Measurements from ENCODE around the gene CAV3. TPM values are rescaled to one million over a fixed set of nuclear protein-coding genes. Genes with fewer than 3 reads are reported as not detected.

Gene CAV3
- total RNA-seq, 1 donor from 2014 or later = not detected

DNA sequence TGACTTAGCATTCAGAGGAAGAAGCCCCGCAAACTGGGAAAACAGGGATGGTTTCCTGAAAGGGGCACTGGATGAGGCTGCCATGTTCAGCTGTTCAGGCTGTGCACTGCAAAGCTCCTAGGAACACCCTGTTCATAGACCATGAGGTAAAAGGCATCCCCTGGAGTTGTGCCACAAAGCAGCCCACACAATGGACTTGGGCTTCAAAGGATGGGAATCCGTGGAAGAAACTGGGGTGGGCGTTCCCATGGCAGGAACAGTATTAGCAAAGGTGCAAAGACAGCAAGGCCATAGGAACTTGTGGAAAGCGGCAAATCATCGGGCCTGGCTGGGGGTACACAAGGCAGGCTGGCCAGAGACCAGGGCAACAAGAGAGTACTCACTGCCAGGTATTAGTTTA is 26.9 kb downstream of the CAV3 start:
- TF ChIP-seq, protein P1, sequence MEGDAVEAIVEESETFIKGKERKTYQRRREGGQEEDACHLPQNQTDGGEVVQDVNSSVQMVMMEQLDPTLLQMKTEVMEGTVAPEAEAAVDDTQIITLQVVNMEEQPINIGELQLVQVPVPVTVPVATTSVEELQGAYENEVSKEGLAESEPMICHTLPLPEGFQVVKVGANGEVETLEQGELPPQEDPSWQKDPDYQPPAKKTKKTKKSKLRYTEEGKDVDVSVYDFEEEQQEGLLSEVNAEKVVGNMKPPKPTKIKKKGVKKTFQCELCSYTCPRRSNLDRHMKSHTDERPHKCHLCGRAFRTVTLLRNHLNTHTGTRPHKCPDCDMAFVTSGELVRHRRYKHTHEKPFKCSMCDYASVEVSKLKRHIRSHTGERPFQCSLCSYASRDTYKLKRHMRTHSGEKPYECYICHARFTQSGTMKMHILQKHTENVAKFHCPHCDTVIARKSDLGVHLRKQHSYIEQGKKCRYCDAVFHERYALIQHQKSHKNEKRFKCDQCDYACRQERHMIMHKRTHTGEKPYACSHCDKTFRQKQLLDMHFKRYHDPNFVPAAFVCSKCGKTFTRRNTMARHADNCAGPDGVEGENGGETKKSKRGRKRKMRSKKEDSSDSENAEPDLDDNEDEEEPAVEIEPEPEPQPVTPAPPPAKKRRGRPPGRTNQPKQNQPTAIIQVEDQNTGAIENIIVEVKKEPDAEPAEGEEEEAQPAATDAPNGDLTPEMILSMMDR (conservative IDR thresholded peaks at IDR 0.05; ENCODE audit: low read depth, low read length) = no peak
- no peak overlapping the region for H3K4me3 ChIP-seq (ENCODE audit: low read depth, low read length)
- DNase-seq (ENCODE audit: low read depth) = no peak

DNA sequence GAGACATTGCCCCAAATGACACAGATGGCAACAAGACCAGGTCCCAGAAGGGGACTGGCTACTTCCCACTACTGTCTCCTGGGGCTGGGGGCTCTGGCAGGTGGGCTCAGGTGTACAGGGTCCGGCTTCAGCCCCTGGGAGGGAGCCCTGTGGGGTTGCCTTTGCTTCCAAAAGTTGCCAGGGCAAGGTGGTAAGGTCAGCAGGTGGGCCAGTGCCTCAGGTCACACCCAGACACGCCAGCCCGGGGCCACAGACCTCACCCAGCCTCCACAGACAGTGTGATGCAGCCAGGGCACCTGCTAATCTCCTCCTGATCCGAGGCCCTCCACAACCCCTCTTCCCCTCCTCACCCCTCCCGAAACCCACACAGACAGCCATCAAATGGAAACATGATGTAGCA is 28.3 kb downstream of the CAV3 start:
- TF ChIP-seq, protein P1 (conservative IDR thresholded peaks at IDR 0.05; ENCODE audit: low read depth, low read length) = no peak
- DNase-seq (ENCODE audit: low read depth) = no peak
- no peak overlapping the region for H3K4me3 ChIP-seq (ENCODE audit: low read depth, low read length)

DNA sequence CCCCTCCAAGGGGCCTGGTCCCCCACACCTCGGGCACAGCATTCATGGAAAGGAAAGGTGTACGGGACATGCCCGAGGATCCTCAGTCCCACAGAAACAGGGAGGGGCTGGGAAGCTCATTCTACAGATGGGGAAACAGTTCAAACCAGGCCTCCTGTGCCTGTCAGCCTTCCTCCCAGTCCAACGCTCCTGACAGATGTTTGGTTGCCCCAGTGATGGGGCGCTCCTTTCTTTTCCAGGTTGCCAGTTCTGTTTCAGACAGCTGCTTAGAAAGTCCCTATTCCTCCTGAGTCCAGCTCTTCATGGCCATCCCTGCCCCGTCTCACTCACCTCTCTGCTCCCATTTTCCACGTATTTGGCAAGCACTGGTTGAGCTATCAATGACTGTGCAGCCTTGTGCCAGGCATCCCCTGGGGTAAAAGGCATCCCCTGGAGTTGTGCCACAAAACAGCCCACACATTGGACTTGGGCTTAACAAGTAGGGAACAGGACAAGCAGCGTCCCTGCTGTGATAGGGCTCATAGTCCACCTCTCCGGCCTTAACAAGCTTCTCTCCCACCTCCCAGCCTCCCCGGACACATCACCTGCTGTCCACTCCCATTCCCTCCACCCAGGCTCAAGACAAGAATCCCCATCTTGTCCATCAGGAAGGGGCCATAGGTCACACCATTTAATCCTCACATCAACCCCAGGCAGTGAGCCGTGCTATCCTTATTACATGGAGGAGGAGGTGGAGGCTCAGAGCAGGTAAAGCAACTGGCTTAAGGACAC is 29.2 kb downstream of the CAV3 start:
- TF ChIP-seq, protein P1 (conservative IDR thresholded peaks at IDR 0.05; ENCODE audit: low read depth, low read length) = no peak
- H3K4me3 ChIP-seq (ENCODE audit: low read depth, low read length) = no peak overlapping the region

DNA sequence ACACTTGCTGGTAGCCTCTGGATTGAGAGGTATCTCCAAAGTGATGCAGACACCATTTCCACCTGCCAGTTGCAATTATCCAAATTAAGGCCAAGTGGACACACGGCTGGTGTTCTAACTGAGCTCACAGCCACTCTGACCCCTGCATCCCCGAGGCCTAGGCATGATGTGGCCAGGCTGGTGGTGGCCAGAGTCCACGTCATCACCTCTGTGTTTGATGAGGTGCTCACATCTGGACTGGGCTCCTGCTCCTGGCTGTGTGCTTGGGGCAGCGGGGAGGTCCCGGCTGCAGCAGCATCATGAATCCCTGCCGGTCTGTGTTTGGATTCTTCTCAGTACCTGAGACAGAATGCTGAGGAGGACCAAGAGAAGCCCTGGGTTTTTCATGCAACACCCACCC is 30.9 kb downstream of the CAV3 start:
- no peak overlapping the region for H3K4me3 ChIP-seq (ENCODE audit: low read depth, low read length)
- DNase-seq (ENCODE audit: low read depth) = no peak
- TF ChIP-seq, protein P1 (conservative IDR thresholded peaks at IDR 0.05; ENCODE audit: low read depth, low read length) = no peak

More for the DNA sequence above, 29.2 kb downstream of the CAV3 start:
- DNase-seq (ENCODE audit: low read depth) = no peak

DNA sequence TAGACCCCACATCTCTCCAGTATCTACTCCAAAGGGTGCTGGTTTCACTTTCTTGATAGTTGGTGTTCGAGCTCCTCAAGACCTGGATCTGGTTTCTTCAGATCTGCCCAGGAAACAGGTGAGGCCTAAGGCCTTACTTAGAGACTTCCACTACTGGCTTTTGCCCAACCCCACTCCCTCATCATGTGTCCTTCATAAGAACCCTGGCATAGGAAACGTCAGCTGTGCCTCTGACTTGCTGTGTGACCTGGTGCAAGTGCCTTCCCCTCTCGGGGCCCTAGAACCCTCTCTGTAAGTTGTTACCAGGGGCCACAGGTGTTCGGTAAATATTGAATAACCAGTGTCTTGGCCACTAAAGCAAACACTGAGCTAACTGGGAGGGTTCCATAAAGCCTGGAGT is 31.9 kb downstream of the CAV3 start:
- no peak overlapping the region for H3K4me3 ChIP-seq (ENCODE audit: low read depth, low read length)
- TF ChIP-seq, protein P1 (conservative IDR thresholded peaks at IDR 0.05; ENCODE audit: low read depth, low read length) = no peak
- no peak for DNase-seq (ENCODE audit: low read depth)

DNA sequence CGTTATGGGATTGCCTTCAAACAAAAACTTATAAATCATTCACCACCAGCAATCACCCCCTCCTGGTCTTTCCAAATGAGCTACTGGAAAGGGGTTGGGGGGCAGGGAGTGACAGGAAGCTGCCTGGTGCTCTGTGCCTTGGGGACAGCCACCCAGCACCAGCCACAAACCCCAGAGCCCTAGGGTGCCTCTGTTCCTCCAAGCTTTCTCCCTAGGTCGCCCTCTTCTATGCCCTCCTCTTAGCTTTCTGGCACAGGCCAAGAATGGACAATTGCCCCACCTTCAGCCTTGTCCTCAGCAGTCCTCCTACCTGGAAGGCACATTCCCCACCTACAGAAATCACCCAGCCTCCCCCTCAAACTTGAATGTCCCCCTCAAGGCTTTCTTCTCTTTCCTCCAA is 32.5 kb downstream of the CAV3 start:
- no peak for DNase-seq (ENCODE audit: low read depth)
- H3K4me3 ChIP-seq (ENCODE audit: low read depth, low read length) = no peak overlapping the region
- TF ChIP-seq, protein P1 (conservative IDR thresholded peaks at IDR 0.05; ENCODE audit: low read depth, low read length) = no peak

DNA sequence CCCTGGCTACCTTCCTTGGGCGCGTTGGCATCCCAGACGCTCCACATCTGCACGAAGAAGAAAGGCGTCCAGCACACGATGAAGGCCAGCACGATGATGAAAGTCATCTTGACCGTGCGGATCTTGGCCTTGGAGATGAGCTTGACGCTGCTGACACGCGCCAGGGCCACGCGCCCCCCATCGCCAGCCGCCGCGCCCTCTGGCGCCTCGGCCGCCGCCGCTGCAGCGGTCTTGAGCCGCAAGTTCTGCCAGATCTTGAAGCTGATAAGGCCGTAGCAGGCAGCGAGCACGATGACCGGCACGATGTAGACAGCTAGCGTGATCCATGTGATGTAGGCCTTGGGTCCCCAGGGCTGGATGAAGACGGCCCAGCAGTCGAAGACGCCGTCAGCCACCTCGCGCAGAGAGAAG is 33.7 kb downstream of the CAV3 start:
- no peak for DNase-seq (ENCODE audit: low read depth)
- H3K4me3 ChIP-seq (ENCODE audit: low read depth, low read length) = peak overlapping the region; percentile 57
- TF ChIP-seq, protein P1 (conservative IDR thresholded peaks at IDR 0.05; ENCODE audit: low read depth, low read length) = no peak
